Kidney (tissue), 14 donors: ENCODE data around the gene LRP6. TPM values are rescaled to one million over a fixed set of nuclear protein-coding genes. Genes with fewer than 3 reads are reported as not detected.
"Not testable (repeated sequence)": the region's sequence is repeated elsewhere in the genome, so short reads cannot be mapped to it uniquely, and the experiment has no call there.

Experiments used
- DNase-seq, 5 donors: peaks; one replicate each; pipeline ENCODE4 v3.0.0-alpha.2; 2013 to 2020
- FAIRE-seq: peaks from 2 replicates; lab custom pipeline; 2012; peaks lifted over from hg19 to GRCh38; lab: Jason Lieb, UNC
- H3K27ac ChIP-seq, 2 donors: one replicate each; pipeline ENCODE4 v1.7.0; 2013; ENCODE audit warnings: low read depth in 2 of 2, low read length in 2 of 2, inconsistent platforms in 1 of 2
- H3K27me3 ChIP-seq: one replicate; pipeline ENCODE4 v1.7.1; 2013; ENCODE audit warnings: low read length, inconsistent platforms; ENCODE audit not compliant: control insufficient read depth, insufficient read depth
- H3K36me3 ChIP-seq, 3 donors: one replicate each; pipeline versions ENCODE4 v1.7.0 to v1.7.1; 2013; ENCODE audit warnings: low read length in 3 of 3, control low read depth in 1 of 3, inconsistent platforms in 1 of 3; ENCODE audit not compliant: insufficient read depth in 3 of 3, control insufficient read depth in 2 of 3
- H3K4me1 ChIP-seq, 3 donors: one replicate each; pipeline versions ENCODE4 v1.7.0 to v1.7.1; 2013; ENCODE audit warnings: low read length in 3 of 3, inconsistent platforms in 1 of 3, low read depth in 1 of 3; ENCODE audit not compliant: control insufficient read depth in 2 of 3, insufficient read depth in 2 of 3
- H3K4me3 ChIP-seq, 3 donors: one replicate each; pipeline versions ENCODE4 v1.7.0 to v1.8.1; 2013; ENCODE audit warnings: low read length in 3 of 3, control low read depth in 1 of 3, inconsistent platforms in 1 of 3
- H3K9ac ChIP-seq, 3 donors: one replicate each; pipeline versions ENCODE4 v1.7.0 to v1.7.1; 2013; ENCODE audit warnings: low read length in 3 of 3, control low read depth in 1 of 3, inconsistent platforms in 1 of 3
- H3K9me3 ChIP-seq, 3 donors: one replicate each; pipeline versions ENCODE4 v1.7.0 to v1.7.1; 2013; ENCODE audit warnings: low read length in 3 of 3, control low read depth in 1 of 3, inconsistent platforms in 1 of 3; ENCODE audit not compliant: control insufficient read depth in 2 of 3, insufficient read depth in 1 of 3
- CTCF ChIP-seq: IDR thresholded peaks from 3 replicates; pipeline ENCODE4 v1.5.1; 2012; ENCODE audit warnings: mild to moderate bottlenecking, moderate library complexity, borderline replicate concordance; ENCODE audit not compliant: insufficient read depth; ENCODE audit errors: extremely low read depth
- intact Hi-C: fragments of 100-400 bp; cut with DNase I; formaldehyde crosslinking; loops from one replicate; pipeline ENCODE4 v1.11.1; 2022
- polyA plus RNA-seq: library from polyadenylated mRNA; stranded (reverse); fragments of 350-450 nt; fragmentation: Illumina TruSeq; extraction: RNeasy Lipid Tissue Mini Kit (QIAGEN cat#74804); gene quantifications from one replicate; pipeline ENCODE4 v1.2.3, GENCODE V29; 2014; ENCODE audit warnings: low read depth, low replicate concordance; ENCODE audit not compliant: insufficient read depth
- total RNA-seq: library from RNA; stranded (reverse); fragmentation: NEBNext Ultra II Directional; extraction: Animal tissue kit (Norgen Biotek cat#: 25700); gene quantifications from one replicate; pipeline ENCODE4 v1.2.1, GENCODE V29; 2021
- donor health status: control.
- donor health status: control.
- donor health status: control.
- donor health status: control.
- donor health status: control.
- donor health status: DM: yes; HTN: yes; CAD: no.
- donor health status: Normal renal cell carcinoma (clear cell type).

Gene LRP6
- total and polyA plus RNA-seq, 2 donors from 2014 or later = 7.5 to 44.1 TPM

GRCh38 chr12:12123036-12123604, 143.7 kb downstream of the LRP6 start:
- no peak for TF ChIP-seq CTCF
- Histone ChIP-seq H3K9ac (no peak overlapping the region), H3K27me3 (no peaks in the 10 kb centered on the region), H3K9me3 (no peaks in the 10 kb centered on the region), H3K27ac (no peak overlapping the region), H3K4me1 (no peaks in the 10 kb centered on the region), H3K36me3 (peaks cover 5 to 41% (median 5%) of the 10 kb centered on the region in 3 donors), H3K4me3 (no peak overlapping the region)
- FAIRE-seq (no peak), DNase-seq (no peak)
- intact Hi-C loops = no loop called here

- Histone ChIP-seq H3K9ac (no peak overlapping the region), H3K27ac (no peak overlapping the region), H3K4me1 (no peaks in the 10 kb centered on the region), H3K9me3 (no peaks in the 10 kb centered on the region), H3K4me3 (no peak overlapping the region), H3K36me3 (peaks cover 0 to 33% (median 3%) of the 10 kb centered on the region in 3 donors), H3K27me3 (no peaks in the 10 kb centered on the region)
- intact Hi-C loops = no loop called here
- FAIRE-seq (no peak), DNase-seq (no peak)
- TF ChIP-seq CTCF = no peak
Observed at GRCh38 chr12:12121061-12121460, 145.8 kb downstream of the LRP6 start.

GRCh38 chr12:12116677-12117076, 150.2 kb downstream of the LRP6 start:
- intact Hi-C loops = no loop called here
- H3K36me3 ChIP-seq = peaks cover 0 to 6% (median 0%) of the 10 kb centered on the region in 3 donors
- TF ChIP-seq CTCF = no peak

GRCh38 chr12:12115514-12115913, 151.3 kb downstream of the LRP6 start:
- H3K27me3 ChIP-seq = no peaks in the 10 kb centered on the region
- FAIRE-seq (no peak), DNase-seq (no peak)
- no peaks in the 10 kb centered on the region for H3K9me3 ChIP-seq
- TF ChIP-seq CTCF = no peak
- intact Hi-C loops = no loop called here
- no peak overlapping the region for H3K27ac ChIP-seq
- H3K9ac ChIP-seq = no peak overlapping the region
- no peak overlapping the region for H3K4me3 ChIP-seq
- H3K36me3 ChIP-seq = peaks cover 0 to 5% (median 0%) of the 10 kb centered on the region in 3 donors
- H3K4me1 ChIP-seq = no peaks in the 10 kb centered on the region

More at GRCh38 chr12:12116677-12117076, 150.2 kb downstream of the LRP6 start:
- no peak for DNase-seq
- Histone ChIP-seq H3K27ac (no peak overlapping the region), H3K9ac (no peak overlapping the region), H3K27me3 (no peaks in the 10 kb centered on the region), H3K4me1 (no peaks in the 10 kb centered on the region), H3K4me3 (no peak overlapping the region), H3K9me3 (no peaks in the 10 kb centered on the region)
- no peak for FAIRE-seq

- H3K9ac ChIP-seq, intact Hi-C loops, H3K27ac ChIP-seq, H3K36me3 ChIP-seq, H3K4me3 ChIP-seq, DNase-seq, FAIRE-seq, H3K4me1 ChIP-seq, H3K27me3 ChIP-seq: not testable (repeated sequence)
- peaks cover 0 to 21% (median 3%) of the 10 kb centered on the region in 3 donors for H3K9me3 ChIP-seq
Observed at GRCh38 chr12:12110923-12111555, 155.8 kb downstream of the LRP6 start.
